Nephron progenitor cell (in vitro differentiated cells): Measurements from ENCODE around the gene ELANE.

Experiments
- DNase-seq: peaks from one replicate; pipeline ENCODE4 v3.0.0; 2021
- H3K27ac Mint-ChIP-seq: 2 replicates; pipeline ENCODE4 v1.8.0; 2021; ENCODE audit warnings: mild to moderate bottlenecking, moderate library complexity, mixed read lengths
- H3K27me3 Mint-ChIP-seq: 2 replicates; pipeline ENCODE4 v1.8.0; 2021; ENCODE audit warnings: mild to moderate bottlenecking, low read depth, mixed read lengths; ENCODE audit not compliant: poor library complexity
- H3K36me3 Mint-ChIP-seq: 2 replicates; pipeline ENCODE4 v1.8.0; 2021; ENCODE audit warnings: low read depth, mixed read lengths
- H3K4me1 Mint-ChIP-seq: 2 replicates; pipeline ENCODE4 v1.8.0; 2021; ENCODE audit warnings: mixed read lengths
- H3K4me3 Mint-ChIP-seq: 2 replicates; pipeline ENCODE4 v1.8.0; 2021; ENCODE audit warnings: mild to moderate bottlenecking, moderate library complexity, mixed read lengths
- H3K9me3 Mint-ChIP-seq: 2 replicates; pipeline ENCODE4 v1.8.0; 2021; ENCODE audit warnings: mild to moderate bottlenecking, moderate library complexity, mixed read lengths
- TF ChIP-seq, protein P1 (sequence below): fragments of 200-600 bp; sonication (generic); IDR thresholded peaks from 2 replicates; pipeline ENCODE4 v1.5.0; 2021; ENCODE audit warnings: antibody characterized with exemption

The ELANE gene

DNA sequence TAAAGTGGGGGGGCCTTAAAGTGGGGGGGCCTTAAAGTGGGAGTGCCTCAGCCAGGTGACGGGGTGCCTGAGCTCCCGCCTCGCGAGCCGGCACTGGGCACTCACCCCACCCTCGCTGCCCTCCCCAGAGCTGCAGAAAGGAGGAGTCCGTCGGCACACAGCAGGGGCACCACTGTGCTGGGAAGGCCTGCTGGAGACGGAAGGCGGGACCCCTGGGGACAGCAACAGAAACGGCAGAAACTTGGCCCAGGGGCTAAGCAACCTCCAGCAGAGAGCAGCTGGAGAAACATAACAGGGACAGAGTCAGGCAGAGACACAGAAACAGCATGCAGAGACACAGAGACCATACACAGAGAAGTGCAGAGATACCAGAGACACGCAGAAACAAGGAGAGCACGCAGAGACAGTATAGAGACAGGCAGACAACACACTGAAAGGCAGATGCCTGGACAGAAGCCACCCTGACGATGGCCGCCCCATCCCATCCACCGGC is 15.2 kb downstream of the ELANE start:
- Mint-ChIP-seq H3K4me3 (no peak overlapping the region), H3K27ac (no peak overlapping the region), H3K36me3 (peaks cover 36% of the 10 kb centered on the region), H3K9me3 (no peaks in the 10 kb centered on the region), H3K4me1 (peaks cover 6% of the 10 kb centered on the region), H3K27me3 (peaks cover 16% of the 10 kb centered on the region)
- DNase-seq, result no peak
- TF ChIP-seq, protein P1, sequence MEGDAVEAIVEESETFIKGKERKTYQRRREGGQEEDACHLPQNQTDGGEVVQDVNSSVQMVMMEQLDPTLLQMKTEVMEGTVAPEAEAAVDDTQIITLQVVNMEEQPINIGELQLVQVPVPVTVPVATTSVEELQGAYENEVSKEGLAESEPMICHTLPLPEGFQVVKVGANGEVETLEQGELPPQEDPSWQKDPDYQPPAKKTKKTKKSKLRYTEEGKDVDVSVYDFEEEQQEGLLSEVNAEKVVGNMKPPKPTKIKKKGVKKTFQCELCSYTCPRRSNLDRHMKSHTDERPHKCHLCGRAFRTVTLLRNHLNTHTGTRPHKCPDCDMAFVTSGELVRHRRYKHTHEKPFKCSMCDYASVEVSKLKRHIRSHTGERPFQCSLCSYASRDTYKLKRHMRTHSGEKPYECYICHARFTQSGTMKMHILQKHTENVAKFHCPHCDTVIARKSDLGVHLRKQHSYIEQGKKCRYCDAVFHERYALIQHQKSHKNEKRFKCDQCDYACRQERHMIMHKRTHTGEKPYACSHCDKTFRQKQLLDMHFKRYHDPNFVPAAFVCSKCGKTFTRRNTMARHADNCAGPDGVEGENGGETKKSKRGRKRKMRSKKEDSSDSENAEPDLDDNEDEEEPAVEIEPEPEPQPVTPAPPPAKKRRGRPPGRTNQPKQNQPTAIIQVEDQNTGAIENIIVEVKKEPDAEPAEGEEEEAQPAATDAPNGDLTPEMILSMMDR, result no peak

DNA sequence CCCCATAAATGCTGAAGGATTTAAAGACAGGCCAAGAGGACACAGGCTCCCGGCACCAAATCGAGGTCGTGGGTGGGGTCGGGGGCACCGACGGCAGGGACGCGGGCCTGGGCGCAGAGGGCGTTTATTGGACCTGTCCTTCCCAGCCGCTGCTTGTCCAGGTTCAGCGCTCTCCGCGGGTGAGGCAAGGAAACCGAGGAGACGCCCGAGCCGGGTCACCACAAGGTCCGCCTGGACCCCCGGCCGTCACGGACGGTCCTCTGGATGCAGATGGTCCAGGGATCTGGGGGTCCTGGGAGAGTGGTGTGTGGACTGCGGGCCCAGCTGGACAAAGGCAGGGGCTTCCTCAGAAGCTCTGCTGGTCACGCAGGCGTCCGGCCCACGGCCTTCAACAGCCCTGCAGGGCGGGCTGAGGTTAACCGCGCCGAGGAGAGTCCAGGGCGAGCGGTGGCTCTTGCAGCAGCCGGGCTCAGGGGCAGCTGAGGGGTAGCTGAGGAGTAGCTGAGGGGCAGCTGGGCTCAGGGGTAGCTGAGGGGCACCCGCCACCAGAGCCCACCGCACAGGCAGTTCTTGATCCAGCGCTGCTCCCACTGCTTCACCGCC is 15.9 kb downstream of the ELANE start:
- H3K4me1 Mint-ChIP-seq, result peaks cover 6% of the 10 kb centered on the region
- DNase-seq, result no peak
- H3K27me3 Mint-ChIP-seq, result peaks cover 10% of the 10 kb centered on the region
- TF ChIP-seq, protein P1, result no peak
- no peak overlapping the region for H3K27ac Mint-ChIP-seq
- no peaks in the 10 kb centered on the region for H3K9me3 Mint-ChIP-seq
- peaks cover 36% of the 10 kb centered on the region for H3K36me3 Mint-ChIP-seq
- no peak overlapping the region for H3K4me3 Mint-ChIP-seq

GRCh38 chr19:868458-869244 is 16.5 kb downstream of the ELANE start:
- peaks cover 3% of the 10 kb centered on the region for H3K27me3 Mint-ChIP-seq
- no peaks in the 10 kb centered on the region for H3K9me3 Mint-ChIP-seq
- TF ChIP-seq, protein P1, result no peak
- H3K27ac Mint-ChIP-seq, result no peak overlapping the region
- H3K4me1 Mint-ChIP-seq, result peaks cover 6% of the 10 kb centered on the region
- no peak overlapping the region for H3K4me3 Mint-ChIP-seq
- no peak for DNase-seq
- peaks cover 36% of the 10 kb centered on the region for H3K36me3 Mint-ChIP-seq

DNA sequence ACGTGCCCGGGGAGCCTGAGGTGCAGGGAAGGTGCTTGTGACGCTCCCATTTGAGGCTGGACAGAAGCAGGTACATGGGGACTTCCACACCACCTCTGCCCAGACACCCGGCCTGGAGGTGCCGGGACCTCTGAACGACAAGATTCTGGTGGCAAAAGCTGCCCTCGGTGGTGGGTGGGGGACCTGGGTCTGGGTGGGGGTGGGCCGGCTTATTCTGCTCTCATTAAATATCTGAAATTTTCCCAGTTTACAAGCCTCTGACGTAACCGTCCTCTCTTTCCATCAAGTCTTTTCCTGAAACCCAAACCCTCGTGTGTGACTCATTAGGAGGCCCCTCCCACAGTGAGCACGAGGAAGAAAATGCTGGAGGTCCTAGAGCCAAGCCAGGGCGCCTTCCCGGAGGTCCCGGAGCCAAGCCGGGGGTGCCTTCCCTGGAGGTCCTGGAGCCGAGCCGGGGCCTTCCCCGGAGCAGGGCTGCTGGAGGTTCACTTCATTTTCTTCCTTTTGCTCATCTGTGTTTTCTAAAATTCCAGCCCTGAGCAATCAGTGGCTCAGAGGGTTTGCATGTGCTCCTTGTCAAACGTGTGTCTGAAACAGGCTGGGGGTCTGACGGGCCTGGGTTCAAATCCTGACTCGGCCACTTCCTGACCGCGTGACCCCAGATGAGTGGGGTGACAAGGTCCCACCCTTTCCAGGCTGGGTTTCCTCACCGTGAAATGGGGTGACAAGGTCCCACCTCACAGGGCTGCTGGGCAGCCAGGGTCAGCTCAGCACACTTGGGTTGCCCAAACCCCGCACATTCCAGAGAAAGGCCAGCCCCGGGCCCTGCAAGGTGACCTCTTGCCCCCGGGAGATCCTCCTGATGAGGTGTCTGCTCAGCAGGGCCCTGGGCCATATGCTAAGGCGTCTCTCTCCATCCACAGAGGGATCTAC is 17.4 kb downstream of the ELANE start:
- Mint-ChIP-seq H3K27me3 (no peaks in the 10 kb centered on the region), H3K4me1 (peaks cover 6% of the 10 kb centered on the region), H3K27ac (peak overlapping the region; percentile 39), H3K4me3 (no peak overlapping the region), H3K9me3 (no peaks in the 10 kb centered on the region), H3K36me3 (peaks cover 36% of the 10 kb centered on the region)
- DNase-seq, result no peak
- TF ChIP-seq, protein P1, result no peak

GRCh38 chr19:870314-870713 is 18.2 kb downstream of the ELANE start:
- peaks cover 6% of the 10 kb centered on the region for H3K4me1 Mint-ChIP-seq
- no peak for DNase-seq
- no peak overlapping the region for H3K4me3 Mint-ChIP-seq
- peaks cover 36% of the 10 kb centered on the region for H3K36me3 Mint-ChIP-seq
- no peaks in the 10 kb centered on the region for H3K27me3 Mint-ChIP-seq
- no peaks in the 10 kb centered on the region for H3K9me3 Mint-ChIP-seq
- peak overlapping the region; percentile 57 for H3K27ac Mint-ChIP-seq
- TF ChIP-seq, protein P1, result no peak
